Right lobe of liver (tissue), 6 donors: ENCODE results near the gene KCNJ6. TPM values are rescaled to one million over a fixed set of nuclear protein-coding genes. Genes with fewer than 3 reads are reported as not detected.
"Not testable (repeated sequence)": the region's sequence is repeated elsewhere in the genome, so short reads cannot be mapped to it uniquely, and the experiment has no call there.

ENCODE experiments used
- ATAC-seq, 4 donors: fragments of 200-7000 bp; cut with Tn5 transposase; one replicate each; pipeline ENCODE4 v1.9.1; 2020; ENCODE audit warnings: mild to moderate bottlenecking in 4 of 4, moderate library complexity in 4 of 4
- DNase-seq, 3 donors: peaks; one replicate each; pipeline ENCODE4 v3.0.0-alpha.2; 2020
- H3K27ac ChIP-seq, 3 donors: fragments of 200-600 bp; one replicate each; pipeline ENCODE4 v1.8.0; 2022
- H3K27me3 ChIP-seq, 2 donors: fragments of 200-600 bp; one replicate each; pipeline ENCODE4 v1.8.0; 2022
- H3K36me3 ChIP-seq, 4 donors: fragments of 200-600 bp; sonication (generic) in 1 of 4; one replicate each; pipeline versions ENCODE4 v1.5.1 to v1.8.0; 2017 to 2022; ENCODE audit warnings: control low read depth in 1 of 4
- H3K4me1 ChIP-seq, 4 donors: fragments of 200-600 bp; sonication (generic) in 1 of 4; one replicate each; pipeline versions ENCODE4 v1.5.1 to v1.8.0; 2017 to 2022; ENCODE audit warnings: control low read depth in 1 of 4
- H3K4me3 ChIP-seq, 3 donors: fragments of 200-600 bp; one replicate each; pipeline ENCODE4 v1.8.0; 2022
- H3K9me3 ChIP-seq, 4 donors: fragments of 200-600 bp; sonication (generic) in 1 of 4; one replicate each; pipeline versions ENCODE4 v1.5.1 to v1.8.0; 2017 to 2022; ENCODE audit warnings: control low read depth in 1 of 4
- POLR2A ChIP-seq: fragments of 450-650 bp; IDR thresholded peaks from one replicate; pipeline ENCODE4 v1.6.1; 2017; ENCODE audit warnings: antibody characterized with exemption, mild to moderate bottlenecking
- WGBS: methylation state at CpG from one replicate; pipeline ENCODE4 v1.1.6; 2018; ENCODE audit warnings: low coverage, low lambda C conversion rate; ENCODE audit not compliant: insufficient coverage; ENCODE audit errors: missing lambda C conversion rate; 5-methylcytosine and 5-hydroxymethylcytosine counted together
- intact Hi-C, 2 donors: fragments of 100-400 bp; cut with DNase I; formaldehyde crosslinking; loops; one replicate each; pipeline versions ENCODE4 v1.11.2 to v1.14.1; 2022
- total RNA-seq, 6 experiments: library from RNA; depleted of rRNA in 2 of 6; stranded (reverse); fragments of >200 nt in 2 of 6; fragmentation: NEBNext Ultra II Directional in 3 of 6; extraction: Animal tissue kit (Norgen Biotek cat#: 25700) in 3 of 6; gene quantifications; one replicate each; pipeline versions ENCODE4 v1.1.0 to v1.2.4, GENCODE V29; 2016 to 2023
- TF ChIP-seq, protein P1 (sequence below), 4 donors: fragments of 200-600 bp in 3 of 4; fragments of 450-650 bp in 1 of 4; IDR thresholded peaks; one replicate each; pipeline versions ENCODE4 v1.5.1 to v1.8.0; 2016 to 2022; ENCODE audit warnings: antibody characterized with exemption in 4 of 4, mild to moderate bottlenecking in 2 of 4
- donor health status: DM: no; HTN: yes; CAD: no.
- donor health status: DM: no; HTN: no; CAD: no.
- donor health status: DM: no; HTN: no; CAD: no.
- donor health status: DM: no; HTN: yes; CAD: no.
- donor health status: DM: no; HTN: yes; CAD: no.

KCNJ6 gene
- total RNA-seq, 6 experiments from 2014 or later, result under 0.01 to 0.12 TPM; not detected in 4

DNA sequence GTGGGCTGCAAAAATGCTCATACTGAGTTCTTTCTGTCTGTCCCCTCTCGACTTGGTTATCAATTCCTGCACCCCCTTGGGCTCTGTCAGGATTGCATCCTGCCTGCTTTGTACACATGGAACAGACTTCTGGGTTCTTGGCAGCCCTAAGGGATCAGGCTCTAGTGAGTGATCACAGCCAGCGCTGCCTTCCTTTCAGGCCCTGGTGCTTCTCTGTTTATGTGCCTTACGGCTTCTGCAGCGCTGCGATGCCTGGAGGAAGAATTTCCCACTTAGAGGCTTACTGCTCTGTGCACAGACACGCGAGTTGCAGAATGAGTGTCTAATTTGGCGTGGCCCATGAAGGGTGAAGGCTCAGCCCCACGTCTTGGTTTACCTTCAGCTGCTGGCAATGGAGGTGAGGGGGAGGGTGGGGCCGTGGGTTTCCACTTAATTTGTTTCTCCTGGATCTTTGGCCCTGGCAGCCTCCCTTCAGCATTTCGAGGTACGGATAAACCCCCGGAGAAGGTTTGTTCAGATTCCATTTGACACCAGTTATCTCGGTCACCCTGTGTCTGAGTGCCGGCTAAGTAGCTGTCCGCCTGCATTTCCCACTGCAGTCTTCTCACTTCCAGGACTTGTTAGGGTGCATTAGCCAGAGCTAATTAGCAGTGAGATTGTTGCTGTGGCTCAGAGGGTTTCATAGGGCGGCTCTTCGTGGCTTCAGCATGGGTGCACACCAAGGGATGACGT lies 322.4 kb downstream of the KCNJ6 start:
- Histone ChIP-seq H3K9me3 (no peaks in the 10 kb centered on the region), H3K27me3 (no peaks in the 10 kb centered on the region), H3K4me3 (no peak overlapping the region), H3K27ac (no peak overlapping the region), H3K36me3 (no peaks in the 10 kb centered on the region), H3K4me1 (no peaks in the 10 kb centered on the region)
- intact Hi-C loops, result no loop called here
- no peak for ATAC-seq
- 60% methylated on average over 9 of the region's 19 CpGs for WGBS
- DNase-seq, result no peak
- TF ChIP-seq, protein P1, sequence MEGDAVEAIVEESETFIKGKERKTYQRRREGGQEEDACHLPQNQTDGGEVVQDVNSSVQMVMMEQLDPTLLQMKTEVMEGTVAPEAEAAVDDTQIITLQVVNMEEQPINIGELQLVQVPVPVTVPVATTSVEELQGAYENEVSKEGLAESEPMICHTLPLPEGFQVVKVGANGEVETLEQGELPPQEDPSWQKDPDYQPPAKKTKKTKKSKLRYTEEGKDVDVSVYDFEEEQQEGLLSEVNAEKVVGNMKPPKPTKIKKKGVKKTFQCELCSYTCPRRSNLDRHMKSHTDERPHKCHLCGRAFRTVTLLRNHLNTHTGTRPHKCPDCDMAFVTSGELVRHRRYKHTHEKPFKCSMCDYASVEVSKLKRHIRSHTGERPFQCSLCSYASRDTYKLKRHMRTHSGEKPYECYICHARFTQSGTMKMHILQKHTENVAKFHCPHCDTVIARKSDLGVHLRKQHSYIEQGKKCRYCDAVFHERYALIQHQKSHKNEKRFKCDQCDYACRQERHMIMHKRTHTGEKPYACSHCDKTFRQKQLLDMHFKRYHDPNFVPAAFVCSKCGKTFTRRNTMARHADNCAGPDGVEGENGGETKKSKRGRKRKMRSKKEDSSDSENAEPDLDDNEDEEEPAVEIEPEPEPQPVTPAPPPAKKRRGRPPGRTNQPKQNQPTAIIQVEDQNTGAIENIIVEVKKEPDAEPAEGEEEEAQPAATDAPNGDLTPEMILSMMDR (IDR thresholded peaks at IDR 0.05), result no peak
- TF ChIP-seq POLR2A, result no peak

DNA sequence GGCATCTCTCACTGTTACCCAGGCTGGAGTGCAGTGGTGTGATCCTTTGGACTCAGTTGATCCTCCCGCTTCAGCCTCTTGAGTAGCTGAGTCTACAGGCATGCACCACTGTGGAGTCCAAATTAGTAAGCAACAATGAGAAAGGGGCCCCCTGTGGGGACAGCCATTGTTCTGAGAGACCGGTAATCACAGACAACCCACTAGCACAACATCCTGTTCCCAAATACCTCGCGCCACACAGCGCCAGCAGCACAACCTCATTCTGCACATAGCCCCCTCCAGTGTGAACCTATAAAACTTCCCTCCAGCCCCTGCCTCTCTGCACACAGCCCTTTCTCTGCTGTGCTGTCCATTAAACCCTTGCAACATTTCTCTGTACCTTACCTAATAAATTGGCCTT lies 323.2 kb downstream of the KCNJ6 start:
- Histone ChIP-seq H3K4me3 (no peak overlapping the region), H3K36me3 (no peaks in the 10 kb centered on the region), H3K27ac (no peak overlapping the region), H3K9me3 (no peaks in the 10 kb centered on the region), H3K27me3 (no peaks in the 10 kb centered on the region), H3K4me1 (no peaks in the 10 kb centered on the region)
- WGBS, result 54% methylated on average over 3 of the region's 5 CpGs
- intact Hi-C loops, result no loop called here
- TF ChIP-seq, protein P1 (IDR thresholded peaks at IDR 0.05), result no peak
- TF ChIP-seq POLR2A, result no peak
- ATAC-seq (no peak), DNase-seq (no peak)

DNA sequence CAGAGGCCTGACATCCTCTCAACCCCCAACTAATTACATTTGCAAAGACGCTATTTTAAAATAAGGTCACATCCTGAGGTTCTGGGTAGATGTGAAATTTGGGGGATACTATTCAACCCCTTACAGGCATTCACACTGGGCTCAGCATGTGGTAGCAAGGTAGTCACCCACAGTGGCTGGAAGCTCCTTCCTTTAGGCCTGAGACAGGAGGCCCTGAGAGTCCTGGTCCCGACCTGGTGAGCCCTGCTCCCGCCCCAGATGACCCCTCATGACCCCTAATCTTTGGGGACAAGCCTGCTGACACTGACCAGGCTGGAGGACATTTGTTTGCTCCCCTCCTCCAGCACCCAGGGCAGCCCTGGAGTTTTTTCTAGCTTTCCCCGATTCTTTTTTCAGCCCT lies 323.8 kb downstream of the KCNJ6 start:
- Histone ChIP-seq H3K27ac (no peak overlapping the region), H3K27me3 (no peaks in the 10 kb centered on the region), H3K4me3 (no peak overlapping the region), H3K36me3 (no peaks in the 10 kb centered on the region), H3K4me1 (no peaks in the 10 kb centered on the region), H3K9me3 (no peaks in the 10 kb centered on the region)
- DNase-seq, result no peak
- intact Hi-C loops, result no loop called here
- WGBS, result 80% methylated on average over 1 of the region's 4 CpGs
- ATAC-seq, result no peak
- TF ChIP-seq POLR2A, result no peak
- TF ChIP-seq, protein P1 (IDR thresholded peaks at IDR 0.05), result no peak

DNA sequence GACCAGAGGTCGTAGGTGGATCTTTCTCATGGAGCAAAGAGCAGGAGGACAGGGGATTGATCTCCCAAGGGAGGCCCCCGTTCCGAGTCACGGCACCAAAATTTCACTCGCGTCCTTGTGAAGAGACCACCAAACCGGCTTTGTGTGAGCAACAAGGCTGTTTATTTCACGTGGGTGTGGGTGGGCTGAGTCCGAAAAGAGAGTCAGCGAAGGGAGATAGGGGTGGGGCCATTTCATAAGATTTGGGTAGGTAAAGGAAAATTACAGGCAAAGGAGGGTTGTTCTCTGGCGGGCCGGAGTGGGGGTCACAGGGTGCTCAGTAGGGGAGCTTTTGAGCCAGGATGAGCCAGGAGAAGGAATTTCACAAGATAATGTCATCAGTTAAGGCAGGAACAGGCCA lies 324.3 kb downstream of the KCNJ6 start:
- H3K9me3 ChIP-seq, H3K36me3 ChIP-seq, ATAC-seq, H3K4me3 ChIP-seq, intact Hi-C loops, H3K27me3 ChIP-seq, DNase-seq, H3K27ac ChIP-seq, H3K4me1 ChIP-seq: not testable (repeated sequence)
- 80% methylated on average over 12 of the region's 12 CpGs for WGBS

DNA sequence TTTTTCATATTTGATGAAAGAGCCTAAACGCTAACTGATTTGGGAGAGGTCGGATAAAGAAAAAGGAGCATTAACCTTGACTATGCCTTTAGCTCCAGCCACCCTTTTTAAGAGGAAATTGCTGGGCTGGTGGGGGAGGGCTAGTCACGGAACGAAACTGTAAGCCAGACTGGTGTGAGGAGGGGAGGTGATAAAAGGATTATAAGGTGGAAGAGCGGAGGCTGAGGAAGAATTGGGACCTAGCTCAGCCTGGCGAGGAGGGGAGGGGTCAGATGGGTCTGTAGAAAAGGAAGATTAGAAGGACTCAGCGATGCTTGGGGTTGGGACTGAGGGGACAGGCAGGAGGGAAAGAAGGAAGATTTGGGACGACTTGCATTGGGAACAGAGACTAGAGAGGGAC lies 325.4 kb downstream of the KCNJ6 start:
- H3K9me3 ChIP-seq, ATAC-seq, H3K27ac ChIP-seq, H3K4me3 ChIP-seq, H3K4me1 ChIP-seq, DNase-seq, H3K36me3 ChIP-seq, intact Hi-C loops, H3K27me3 ChIP-seq: not testable (repeated sequence)
- 64% methylated on average over 8 of the region's 8 CpGs for WGBS

DNA sequence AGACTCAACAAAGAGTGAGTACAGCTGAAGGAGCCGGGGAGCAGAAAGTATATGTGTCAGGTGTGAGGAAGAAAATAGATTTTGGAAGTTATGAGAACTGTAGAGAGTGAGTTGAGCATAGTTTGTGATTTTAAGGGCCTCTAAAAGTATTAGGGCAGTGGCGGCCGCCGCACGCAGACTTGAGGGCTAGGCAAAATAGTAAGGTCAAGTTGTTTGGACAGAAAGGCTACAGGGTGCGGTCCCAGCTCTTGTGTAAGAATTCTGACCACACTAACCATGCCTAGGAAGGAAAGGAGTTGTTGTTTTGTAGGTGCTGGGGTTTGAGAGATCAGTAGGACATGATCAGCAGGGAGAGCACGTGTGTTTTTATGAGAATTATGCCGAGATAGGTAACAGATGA lies 327.6 kb downstream of the KCNJ6 start:
- H3K36me3 ChIP-seq, ATAC-seq, intact Hi-C loops, H3K4me1 ChIP-seq, H3K9me3 ChIP-seq, DNase-seq, H3K4me3 ChIP-seq, H3K27me3 ChIP-seq, H3K27ac ChIP-seq: not testable (repeated sequence)
- WGBS, result 77% methylated on average over 7 of the region's 8 CpGs
